Kidney glomerular epithelial cell (primary cell): Measurements from ENCODE around the gene ZNF229.
"Not testable (repeated sequence)": the region's sequence is repeated elsewhere in the genome, so short reads cannot be mapped to it uniquely, and the experiment has no call there.

Experiments
- DNase-seq: peaks from one replicate; lab custom pipeline; 2025; lab: John Stamatoyannopoulos, UW

Gene ZNF229

DNA sequence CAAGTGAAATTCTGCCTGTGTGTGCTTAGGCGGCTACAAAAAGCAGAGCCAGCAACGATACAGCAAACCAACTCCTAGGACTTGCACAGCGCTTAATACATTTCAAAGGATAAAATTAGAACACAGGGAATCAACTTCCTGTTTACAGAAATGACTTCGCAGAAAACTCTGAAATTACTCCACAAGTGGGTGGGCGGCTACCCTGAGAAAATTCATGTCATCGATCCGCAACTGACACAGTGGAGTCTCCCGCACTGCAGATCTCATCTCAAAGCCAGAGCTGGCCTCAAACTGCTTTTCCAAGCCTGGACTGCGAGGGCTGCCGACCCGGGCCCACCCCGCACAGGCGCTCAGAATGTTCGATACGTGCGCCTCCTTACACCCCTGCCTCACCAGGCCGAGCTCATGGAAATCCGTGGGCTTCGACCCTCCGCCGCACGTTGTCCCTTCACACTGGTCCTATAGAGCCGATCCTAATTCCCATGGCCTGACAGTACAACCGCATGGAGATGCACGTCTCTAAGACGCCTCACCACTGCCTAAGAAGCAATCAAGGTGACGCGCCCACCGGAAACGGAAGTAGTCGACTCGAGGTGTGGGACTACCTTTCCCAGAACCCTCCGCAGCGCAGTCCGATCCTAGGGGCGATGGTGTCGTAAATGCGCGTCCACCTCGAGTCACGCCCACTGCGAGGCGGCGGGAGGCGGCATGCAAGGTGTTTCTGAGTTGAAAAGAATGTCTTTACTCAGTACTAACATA, at the start of gene ZNF229:
TSS of gene ZNF229 (minus strand) at position 557 of the 759 bp plus-strand sequence. CDS start 5,625 bp downstream, outside the sequence.
- peak; percentile 84 for DNase-seq

DNA sequence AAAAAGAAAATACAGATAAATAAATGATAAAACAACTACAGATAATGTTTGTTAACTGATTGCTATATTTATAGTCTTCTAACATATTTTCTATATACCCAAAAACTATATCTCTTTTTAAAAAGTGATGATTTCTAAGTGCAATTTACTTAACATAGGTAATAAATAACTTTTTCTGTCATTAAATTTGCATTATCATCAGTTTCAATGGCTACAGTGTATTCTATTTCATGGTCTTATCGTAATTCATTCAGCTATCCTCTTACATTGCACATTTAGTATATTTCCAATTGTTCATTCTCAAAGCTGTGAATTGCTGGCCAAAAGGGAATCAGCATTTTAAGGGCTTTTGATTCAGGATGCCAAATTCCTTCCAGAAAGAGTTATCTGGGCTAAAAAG, 48.4 kb upstream of the ZNF229 start:
- DNase-seq = no peak

DNA sequence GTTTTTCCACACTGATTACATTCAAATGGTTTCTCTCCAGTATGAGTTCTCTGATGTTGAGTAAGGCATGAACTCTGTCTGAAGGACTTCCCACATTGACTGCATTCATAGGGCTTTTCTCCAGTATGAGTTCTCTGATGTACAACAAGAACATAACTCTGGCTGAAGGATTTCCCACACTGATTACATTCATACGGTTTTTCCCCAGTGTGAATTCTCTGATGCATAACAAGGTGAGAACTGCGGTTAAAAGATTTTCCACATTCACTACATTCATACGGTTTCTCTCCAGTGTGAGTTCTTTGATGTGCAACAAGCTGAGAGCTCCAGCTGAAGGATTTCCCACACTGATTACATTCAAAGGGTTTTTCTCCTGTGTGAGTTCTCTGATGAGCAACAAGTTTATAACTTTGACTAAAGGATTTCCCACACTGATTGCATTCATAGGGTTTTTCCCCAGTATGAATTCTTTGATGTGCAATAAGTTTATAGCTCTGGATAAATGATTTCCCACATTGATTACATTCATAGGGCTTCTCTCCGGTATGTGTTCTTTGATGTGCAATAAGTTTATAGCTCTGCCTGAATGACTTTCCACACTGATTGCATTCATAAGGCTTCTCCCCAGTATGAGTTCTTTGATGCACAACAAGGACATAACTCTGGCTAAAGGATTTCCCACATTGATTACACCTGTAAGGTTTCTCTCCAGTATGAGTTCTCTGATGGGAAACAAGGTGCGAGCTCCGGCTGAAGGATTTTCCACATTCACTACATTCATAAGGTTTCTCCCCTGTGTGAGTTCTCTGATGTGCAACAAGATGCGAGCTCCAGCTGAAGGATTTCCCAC, 28.5 kb upstream of the ZNF229 start:
- DNase-seq = peak; percentile 1

DNA sequence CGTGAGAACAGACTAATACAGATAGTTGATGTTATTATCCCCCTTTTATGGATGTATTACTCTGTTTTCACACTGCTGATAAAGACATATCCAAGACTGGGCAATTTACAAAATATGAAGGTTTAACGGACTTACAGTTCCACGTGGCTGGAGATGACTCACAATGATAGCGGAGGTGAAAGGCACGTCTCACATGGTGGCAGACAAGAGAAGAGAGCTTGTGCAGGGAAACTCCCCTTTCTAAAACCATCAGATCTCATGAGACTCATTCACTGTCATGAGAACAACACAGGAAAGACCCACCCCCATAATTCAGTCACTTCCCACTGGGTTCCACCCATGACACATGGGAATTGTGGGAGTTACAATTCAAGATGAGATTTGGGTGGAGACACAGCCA, 20.5 kb upstream of the ZNF229 start:
- DNase-seq = not testable (repeated sequence)

DNA sequence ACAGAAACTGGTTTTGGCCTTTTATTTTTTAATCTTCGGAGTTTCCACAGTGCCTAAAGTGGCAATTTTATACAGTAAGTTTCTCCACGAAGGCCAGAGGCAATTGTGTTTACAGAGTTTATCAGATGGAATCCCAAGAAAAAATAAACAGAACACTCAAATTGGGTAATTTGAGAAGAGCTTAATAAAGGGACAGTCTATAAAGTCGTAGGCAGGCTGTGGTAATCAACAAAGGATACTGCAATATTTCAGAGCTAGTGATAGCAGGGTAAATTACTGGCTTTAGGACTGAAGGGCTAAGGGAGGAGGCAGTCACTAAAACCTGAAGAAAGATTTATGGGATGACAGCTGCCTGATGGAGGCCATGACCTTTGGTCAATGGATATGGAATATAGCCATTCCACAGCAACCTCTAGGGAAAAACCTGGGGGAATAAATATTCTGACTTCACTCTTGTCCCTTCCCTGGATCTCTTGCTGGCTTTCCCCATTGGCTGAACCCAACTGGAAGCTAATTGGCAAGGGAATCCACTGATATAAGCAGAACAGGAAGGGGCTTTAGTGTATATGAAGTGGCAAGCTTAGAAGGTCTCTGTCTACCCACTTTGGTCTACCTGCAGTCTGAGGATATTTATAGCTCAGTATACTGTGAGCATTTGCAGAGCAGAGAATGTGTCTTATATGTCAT, 14.5 kb upstream of the ZNF229 start:
- DNase-seq = not testable (repeated sequence)

DNA sequence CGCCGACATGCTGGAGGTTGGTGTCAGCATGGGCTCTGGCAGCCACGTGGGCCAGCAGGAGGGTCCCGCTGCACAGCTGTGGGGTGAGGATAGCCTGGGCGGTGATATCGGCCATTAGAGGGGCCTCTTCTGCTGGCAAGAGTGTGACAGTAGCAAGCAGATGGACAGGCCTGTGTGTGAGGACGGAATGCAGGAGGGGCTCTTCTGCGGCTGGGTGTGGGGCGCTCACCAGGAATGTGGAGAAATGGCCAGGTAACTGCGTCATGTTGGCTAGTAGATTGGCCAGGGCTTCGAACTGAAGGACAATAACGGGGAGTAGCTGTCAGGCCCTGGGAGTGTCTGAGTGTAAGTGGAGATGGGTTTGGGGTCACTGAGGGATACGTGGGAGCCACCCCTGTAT, 7.7 kb upstream of the ZNF229 start:
- not testable (repeated sequence) for DNase-seq

DNA sequence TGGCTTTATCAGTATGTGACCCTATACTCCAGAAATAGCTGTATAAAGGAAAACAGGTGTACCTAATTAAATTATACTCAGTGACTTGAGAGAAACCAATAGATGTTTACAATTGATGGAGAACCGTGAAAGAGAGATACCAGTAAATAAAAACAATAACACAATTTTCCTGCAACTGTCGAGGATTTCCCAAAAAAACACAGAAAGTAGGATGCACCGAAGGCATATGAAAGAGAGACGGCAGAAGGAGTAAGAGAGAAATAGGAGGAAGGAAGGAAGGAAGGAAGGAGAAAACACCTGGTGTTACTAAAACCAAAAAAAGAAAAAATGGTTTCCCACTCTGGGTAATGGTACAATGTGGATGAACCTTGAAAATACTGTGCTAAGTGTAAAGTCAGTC, 6.8 kb upstream of the ZNF229 start:
- no peak for DNase-seq

DNA sequence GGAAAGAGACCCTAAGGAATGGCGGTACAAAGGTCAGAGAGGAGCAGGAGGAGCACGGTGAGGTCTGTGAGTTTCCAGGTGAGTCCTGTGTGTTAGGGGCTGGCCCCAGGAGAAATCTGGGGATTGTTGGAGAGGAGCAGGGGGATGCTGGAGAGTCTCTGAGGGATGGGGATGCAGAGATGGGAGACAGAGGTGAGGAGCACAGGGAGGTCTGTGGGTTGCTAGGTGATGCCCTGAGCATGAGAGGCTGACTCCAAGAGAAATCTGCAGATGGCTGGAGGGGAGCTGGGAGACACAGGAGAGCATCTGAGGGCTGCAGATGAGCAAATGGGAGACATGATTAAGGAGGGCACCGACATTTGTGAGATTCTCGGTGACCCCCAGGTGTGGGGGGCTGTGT, 4.1 kb upstream of the ZNF229 start:
- DNase-seq = no peak

DNA sequence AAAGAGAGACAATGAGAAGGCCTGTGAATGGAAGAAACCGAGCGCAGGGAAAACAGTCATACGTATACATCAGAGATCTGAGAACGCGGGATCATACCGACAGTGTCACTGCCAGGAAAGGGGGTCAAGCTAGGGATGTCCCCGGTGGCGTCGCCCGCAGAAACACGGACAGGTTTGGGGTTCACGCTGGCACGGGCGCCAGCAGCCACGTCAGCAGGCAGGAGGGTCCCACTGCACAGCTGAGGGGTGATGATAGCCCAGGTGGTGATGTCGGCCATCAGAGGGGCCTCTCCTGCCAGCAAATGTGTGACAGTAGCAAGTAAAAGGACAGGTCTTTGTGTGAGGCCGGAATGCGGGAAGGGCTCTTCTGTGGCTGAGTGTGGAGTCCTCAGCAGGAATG, 3.4 kb upstream of the ZNF229 start:
- no peak for DNase-seq

DNA sequence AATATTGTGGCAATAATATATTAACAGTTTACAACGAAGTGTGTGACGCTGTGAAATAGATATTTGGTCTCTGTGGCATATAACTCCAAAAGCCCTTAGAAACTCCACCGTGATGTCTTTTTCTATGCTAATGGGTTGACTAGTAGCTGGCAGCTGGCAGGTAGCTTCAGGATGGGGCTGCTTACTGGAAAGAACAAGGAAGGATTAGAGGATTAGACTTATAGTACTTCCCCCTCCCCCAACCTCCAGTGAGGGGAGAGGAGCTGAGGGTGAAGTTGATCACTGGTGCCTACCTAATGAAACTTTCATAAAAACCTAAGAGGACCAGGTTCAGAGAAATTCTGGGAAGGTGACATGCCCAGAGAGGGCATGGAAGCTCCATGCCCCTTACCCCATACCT, 9.8 kb downstream of the ZNF229 start:
- no peak for DNase-seq

DNA sequence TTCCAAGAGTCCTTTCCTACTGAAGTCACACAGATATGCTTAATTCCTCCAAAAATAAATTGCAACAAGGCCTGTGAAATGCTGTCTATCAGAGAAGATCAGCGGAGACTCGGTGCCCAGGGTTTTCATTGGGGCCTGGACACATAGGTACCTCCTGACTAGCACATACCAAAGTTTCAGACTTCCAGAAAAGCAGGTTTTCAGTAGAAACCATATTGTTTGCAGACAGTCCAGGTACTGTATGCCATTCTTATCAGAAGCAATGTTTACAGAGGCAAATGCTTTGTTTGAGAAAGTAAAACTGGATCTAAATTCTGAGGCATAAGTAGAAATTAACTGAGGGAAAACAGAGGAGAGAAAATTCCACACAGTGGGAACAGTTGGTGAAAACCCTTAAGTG, 12.8 kb downstream of the ZNF229 start:
- no peak for DNase-seq

DNA sequence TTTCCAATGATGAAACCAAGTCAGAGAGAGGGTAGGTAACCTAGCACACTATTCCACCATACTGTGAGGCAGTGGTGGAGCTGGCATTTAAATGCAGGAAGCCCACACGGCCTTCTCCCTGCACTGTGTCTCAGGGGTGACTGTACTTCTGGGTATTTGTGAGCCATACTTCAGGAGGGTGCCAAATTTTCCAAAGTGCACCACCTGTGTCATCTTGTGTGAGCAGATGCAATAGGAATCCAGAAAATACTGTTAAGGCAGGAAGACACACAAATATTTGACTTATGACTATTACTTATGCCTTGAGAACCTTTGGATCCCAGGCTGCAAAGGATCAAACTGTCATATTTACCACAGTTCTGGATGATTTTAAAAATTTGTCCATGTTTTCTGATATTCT, 17.3 kb downstream of the ZNF229 start:
- no peak for DNase-seq

DNA sequence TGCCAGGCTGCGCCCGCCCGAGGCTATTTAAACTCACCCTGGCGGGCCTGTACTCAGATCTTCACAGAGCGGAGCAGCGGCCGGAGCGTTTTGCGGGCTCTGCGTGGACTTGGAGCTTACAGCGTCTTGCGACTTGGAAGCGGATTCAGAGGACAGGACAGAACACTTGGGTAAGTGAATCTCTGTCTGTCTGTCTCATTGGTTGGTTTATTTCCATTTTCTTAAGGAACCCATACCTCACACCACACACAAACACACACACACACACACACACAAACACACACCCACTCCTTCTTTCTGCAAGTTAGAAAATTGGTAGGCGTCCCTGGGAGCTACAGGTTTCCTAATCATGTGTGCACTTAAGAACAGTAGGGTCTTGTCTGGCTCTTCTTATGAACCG, 32.7 kb downstream of the ZNF229 start:
- DNase-seq = not testable (repeated sequence)

DNA sequence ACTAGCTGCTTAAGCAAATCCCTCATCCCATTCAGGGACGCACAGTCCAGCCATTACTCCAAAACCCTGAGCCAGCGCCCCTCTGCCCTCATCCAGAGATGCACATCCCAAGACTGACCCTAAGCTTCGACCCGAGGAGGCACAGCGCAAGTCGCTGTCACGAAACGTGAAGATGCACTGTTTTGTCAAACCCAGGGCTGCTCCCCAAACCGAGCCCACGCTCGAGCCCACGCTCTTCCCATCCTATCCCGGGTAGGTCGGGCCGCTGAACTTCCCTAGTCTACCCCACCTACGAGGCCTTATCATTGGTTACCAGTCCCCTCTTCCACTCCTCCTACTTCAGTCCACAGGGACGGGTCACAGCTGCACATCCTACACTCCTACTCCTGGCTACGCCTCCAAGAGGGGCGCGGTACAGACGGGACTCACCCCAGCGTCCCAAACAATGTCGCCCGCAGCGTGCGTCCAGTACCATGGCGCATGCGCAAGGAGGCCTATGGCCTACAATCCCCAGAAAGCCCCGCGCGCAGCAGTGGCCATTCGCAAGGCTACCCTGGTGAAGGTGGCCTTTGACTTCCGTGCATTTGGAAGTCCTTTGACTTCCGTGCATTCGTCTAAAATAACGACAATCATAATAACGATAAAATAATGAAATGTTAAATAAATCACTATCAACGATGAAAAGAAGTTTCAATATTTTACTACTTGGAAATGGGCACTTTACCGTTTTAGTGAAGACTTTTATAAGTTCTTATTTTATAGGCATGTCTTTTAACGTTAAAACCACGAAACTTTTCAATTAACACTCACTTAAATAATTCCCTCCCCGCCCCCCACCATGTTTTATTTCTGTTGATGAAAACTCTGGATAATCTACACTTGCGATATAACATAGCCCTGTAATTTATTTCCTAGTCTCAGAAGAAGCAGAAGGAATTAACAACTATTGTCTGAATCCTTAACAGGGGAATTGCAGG, 46.8 kb downstream of the ZNF229 start, which contains the start of gene ZNF285:
TSS of gene ZNF285 (minus strand) at position 470 of the 977 bp plus-strand sequence. CDS start 4,395 bp downstream, outside the sequence.
- DNase-seq = no peak

DNA sequence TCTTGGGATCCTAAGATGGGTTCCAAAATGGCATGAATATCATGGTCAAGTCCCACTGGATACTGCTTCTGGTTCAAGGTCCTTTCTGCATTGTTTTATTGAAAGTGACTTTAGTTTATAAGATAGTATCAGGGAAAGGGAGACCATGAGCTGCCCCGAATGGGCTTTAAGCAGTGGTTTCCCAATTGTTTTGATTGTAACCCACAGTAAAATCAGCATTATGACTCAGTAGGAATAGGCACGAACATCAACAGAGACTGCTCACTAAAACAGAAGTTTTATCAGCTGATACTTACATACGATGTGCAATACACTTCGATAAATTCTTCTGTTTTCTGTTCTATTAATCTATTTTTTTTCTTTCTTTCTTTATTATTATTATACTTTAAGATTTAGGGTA, 59.0 kb downstream of the ZNF229 start:
- not testable (repeated sequence) for DNase-seq
